IPS DF 4.7 (cell line): ENCODE results near the gene CYB561A3.
"Not testable (repeated sequence)": the region's sequence is repeated elsewhere in the genome, so short reads cannot be mapped to it uniquely, and the experiment has no call there.

Experiments
- DNase-seq: peaks from one replicate; pipeline ENCODE4 v3.0.0-alpha.2; 2013; ENCODE audit warnings: low spot score; ENCODE audit errors: extremely low read depth

CYB561A3 gene

GRCh38 chr11:61361741-61362541 is at the start of gene CYB561A3, which contains the start of gene TMEM138:
CYB561A3 (minus strand) TSS chr11:61361882; CDS start chr11:61356713, 5,169 bp downstream.
TMEM138 (plus strand) TSS chr11:61362374; CDS start chr11:61364391, 2,017 bp downstream.
- DNase-seq: peak; percentile 46

- DNase-seq: no peak
Measured at GRCh38 chr11:61406991-61407728, 45.5 kb upstream of the CYB561A3 start.

GRCh38 chr11:61406067-61406466 is 44.4 kb upstream of the CYB561A3 start:
- DNase-seq: no peak

- no peak for DNase-seq
Measured at GRCh38 chr11:61404641-61405040, 43.0 kb upstream of the CYB561A3 start.

- no peak for DNase-seq
Measured at GRCh38 chr11:61404103-61404502, 42.4 kb upstream of the CYB561A3 start.

- no peak for DNase-seq
Measured at GRCh38 chr11:61403658-61404057, 42.0 kb upstream of the CYB561A3 start.

GRCh38 chr11:61401573-61401972 is 39.9 kb upstream of the CYB561A3 start:
- no peak for DNase-seq

GRCh38 chr11:61401173-61401572 is 39.5 kb upstream of the CYB561A3 start:
- no peak for DNase-seq

GRCh38 chr11:61392981-61393595 is 31.4 kb upstream of the CYB561A3 start:
- DNase-seq: no peak

- no peak for DNase-seq
Measured at GRCh38 chr11:61390161-61390560, 28.5 kb upstream of the CYB561A3 start.

GRCh38 chr11:61384271-61385242 is 22.9 kb upstream of the CYB561A3 start:
- DNase-seq: no peak

GRCh38 chr11:61383859-61384258 is 22.2 kb upstream of the CYB561A3 start:
- DNase-seq: not testable (repeated sequence)

GRCh38 chr11:61380884-61381283 is 19.2 kb upstream of the CYB561A3 start:
- DNase-seq: no peak

GRCh38 chr11:61378713-61379313 is 17.1 kb upstream of the CYB561A3 start:
- no peak for DNase-seq

- DNase-seq: no peak
Measured at GRCh38 chr11:61377461-61378160, 15.9 kb upstream of the CYB561A3 start.

GRCh38 chr11:61375761-61376108 is 14.1 kb upstream of the CYB561A3 start:
- DNase-seq: no peak

GRCh38 chr11:61372659-61373420 is 11.2 kb upstream of the CYB561A3 start:
- DNase-seq: no peak

- DNase-seq: no peak
Measured at GRCh38 chr11:61370349-61371005, 8.8 kb upstream of the CYB561A3 start.
